ENCODE data around the gene CDH22. TPM values are rescaled to one million over a fixed set of nuclear protein-coding genes. Genes with fewer than 3 reads are reported as not detected.

CDH22 gene
- total RNA-seq, 1 donor from 2014 or later = 1.7 TPM

GRCh38 chr20:46350986-46351267 lies 42.6 kb upstream of the CDH22 start:
- intact Hi-C loops (cut with DNase I) = no loop called here
- H3K9me3 ChIP-seq = no peaks in the 10 kb centered on the region
- no peak overlapping the region for H3K27ac ChIP-seq
- DNase-seq (ENCODE audit: extremely low spot score in 2 of 2) = no peak
- H3K27me3 ChIP-seq = no peaks in the 10 kb centered on the region
- TF ChIP-seq POLR2AphosphoS5 (IDR thresholded peaks at IDR 0.05; ENCODE audit: insufficient read depth in 1 of 2, low read depth in 1 of 2) = no peak
- no peak for TF ChIP-seq POLR2A (IDR thresholded peaks at IDR 0.05)
- TF ChIP-seq CTCF (IDR thresholded peaks at IDR 0.05) = no peak
- H3K4me3 ChIP-seq = no peak overlapping the region
- peaks cover 0 to 21% of the 10 kb centered on the region in 2 donors for H3K36me3 ChIP-seq
- H3K4me1 ChIP-seq = peaks cover 4% of the 10 kb centered on the region

- Histone ChIP-seq H3K27ac (peak overlapping the region; percentile 10), H3K9me3 (no peaks in the 10 kb centered on the region), H3K27me3 (no peaks in the 10 kb centered on the region), H3K36me3 (peaks cover 0 to 21% of the 10 kb centered on the region in 2 donors), H3K4me3 (no peak overlapping the region), H3K4me1 (no peaks in the 10 kb centered on the region)
- intact Hi-C loops (cut with DNase I) = no loop called here
- no peak for TF ChIP-seq POLR2A (IDR thresholded peaks at IDR 0.05)
- TF ChIP-seq CTCF (IDR thresholded peaks at IDR 0.05) = no peak
- TF ChIP-seq POLR2AphosphoS5 (IDR thresholded peaks at IDR 0.05; ENCODE audit: insufficient read depth in 1 of 2, low read depth in 1 of 2) = no peak
- no peak for DNase-seq (ENCODE audit: extremely low spot score in 2 of 2)
These were observed 42.1 kb upstream of the CDH22 start for GRCh38 chr20:46350201-46350985.

DNA sequence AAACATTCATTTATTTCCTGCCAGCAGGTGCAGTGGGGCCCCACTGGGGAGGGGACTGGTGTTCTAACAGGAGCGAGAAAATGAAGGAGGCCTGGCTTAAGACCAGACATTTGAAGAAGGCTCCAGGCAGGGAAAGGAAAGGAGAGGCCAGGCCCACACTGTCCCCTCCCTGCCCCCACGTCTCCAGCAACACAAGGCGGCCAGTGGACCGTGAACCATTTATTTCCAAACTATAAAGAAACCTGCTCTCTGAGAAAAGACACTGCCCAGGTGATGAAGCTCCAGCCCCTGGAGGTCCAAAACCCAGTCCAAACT lies 41.4 kb upstream of the CDH22 start:
- Histone ChIP-seq H3K9me3 (no peaks in the 10 kb centered on the region), H3K27ac (no peak overlapping the region)
- intact Hi-C loops (cut with DNase I) = no loop called here

GRCh38 chr20:46349035-46349741 lies 40.9 kb upstream of the CDH22 start:
- Histone ChIP-seq H3K36me3 (peaks cover 0 to 21% of the 10 kb centered on the region in 2 donors), H3K27ac (peak overlapping the region; percentile 31), H3K4me1 (no peaks in the 10 kb centered on the region), H3K4me3 (no peak overlapping the region), H3K27me3 (no peaks in the 10 kb centered on the region), H3K9me3 (no peaks in the 10 kb centered on the region)
- intact Hi-C loops (cut with DNase I) = no loop called here
- DNase-seq (ENCODE audit: extremely low spot score in 2 of 2) = no peak
- TF ChIP-seq CTCF (IDR thresholded peaks at IDR 0.05) (peak in 2 of 3 experiments; percentile 56 to 61), POLR2AphosphoS5 (IDR thresholded peaks at IDR 0.05; ENCODE audit: insufficient read depth in 1 of 2, low read depth in 1 of 2) (no peak), POLR2A (IDR thresholded peaks at IDR 0.05) (no peak)

More for the DNA sequence above, 41.4 kb upstream of the CDH22 start:
- DNase-seq (ENCODE audit: extremely low spot score in 2 of 2) = no peak
- Histone ChIP-seq H3K36me3 (peaks cover 0 to 21% of the 10 kb centered on the region in 2 donors), H3K4me3 (no peak overlapping the region), H3K27me3 (no peaks in the 10 kb centered on the region), H3K4me1 (no peaks in the 10 kb centered on the region)
- TF ChIP-seq POLR2AphosphoS5 (IDR thresholded peaks at IDR 0.05; ENCODE audit: insufficient read depth in 1 of 2, low read depth in 1 of 2) = no peak
- TF ChIP-seq POLR2A (IDR thresholded peaks at IDR 0.05) = no peak
- no peak for TF ChIP-seq CTCF (IDR thresholded peaks at IDR 0.05)
